Activated CD8-positive, alpha-beta T cell treated with anti-CD3 and anti-CD28 coated beads for 36 hours (primary cell): ENCODE data around the gene MEGF11. TPM values are rescaled to one million over a fixed set of nuclear protein-coding genes. Genes with fewer than 3 reads are reported as not detected.

ENCODE experiments used
- ATAC-seq: fragments of 200-7000 bp; cut with Tn5 transposase; one replicate; pipeline ENCODE4 v1.10.0; 2021; ENCODE audit warnings: mild to moderate bottlenecking, moderate library complexity
- CTCF ChIA-PET: fragments of 350-600 bp; sonication (Branson Sonifier 250); formaldehyde crosslinking; loops from one replicate; lab custom pipeline; 2021; ENCODE audit warnings: antibody characterized with exemption; lab: Charles Lee
- POLR2A ChIA-PET: fragments of 350-600 bp; sonication (Branson Sonifier 250); formaldehyde crosslinking; loops from one replicate; lab custom pipeline; 2021; ENCODE audit warnings: antibody characterized with exemption; lab: Charles Lee
- DNase-seq: peaks from one replicate; pipeline ENCODE4 v3.0.0-alpha.2; 2020
- H3K27ac Mint-ChIP-seq: one replicate; pipeline ENCODE4 v1.8.0; 2021; ENCODE audit warnings: mild to moderate bottlenecking, mixed read lengths
- H3K27me3 Mint-ChIP-seq: one replicate; pipeline ENCODE4 v1.8.0; 2021; ENCODE audit warnings: mixed read lengths
- H3K36me3 Mint-ChIP-seq: one replicate; pipeline ENCODE4 v1.8.0; 2021; ENCODE audit warnings: low read depth, mixed read lengths
- H3K4me1 Mint-ChIP-seq: one replicate; pipeline ENCODE4 v1.8.0; 2021; ENCODE audit warnings: low read depth, mixed read lengths
- H3K4me3 Mint-ChIP-seq: one replicate; pipeline ENCODE4 v1.8.0; 2021; ENCODE audit warnings: mild to moderate bottlenecking, moderate library complexity, mixed read lengths
- H3K9me3 Mint-ChIP-seq: one replicate; pipeline ENCODE4 v1.8.0; 2021; ENCODE audit warnings: mixed read lengths
- intact Hi-C: fragments of 100-400 bp; cut with micrococcal nuclease; formaldehyde crosslinking; loops from one replicate; pipeline ENCODE4 v1.10.0; 2022
- total RNA-seq, 2 experiments: library from RNA; stranded (reverse); gene quantifications; one replicate each; pipeline ENCODE4 v1.2.3, GENCODE V29; 2021
- TF ChIP-seq, protein P1 (sequence below): fragments of 200-600 bp; IDR thresholded peaks from one replicate; pipeline ENCODE4 v1.8.0; 2022; ENCODE audit warnings: antibody characterized with exemption, mild to moderate bottlenecking

Gene MEGF11
- total RNA-seq, 2 experiments from 2014 or later, result not detected

DNA sequence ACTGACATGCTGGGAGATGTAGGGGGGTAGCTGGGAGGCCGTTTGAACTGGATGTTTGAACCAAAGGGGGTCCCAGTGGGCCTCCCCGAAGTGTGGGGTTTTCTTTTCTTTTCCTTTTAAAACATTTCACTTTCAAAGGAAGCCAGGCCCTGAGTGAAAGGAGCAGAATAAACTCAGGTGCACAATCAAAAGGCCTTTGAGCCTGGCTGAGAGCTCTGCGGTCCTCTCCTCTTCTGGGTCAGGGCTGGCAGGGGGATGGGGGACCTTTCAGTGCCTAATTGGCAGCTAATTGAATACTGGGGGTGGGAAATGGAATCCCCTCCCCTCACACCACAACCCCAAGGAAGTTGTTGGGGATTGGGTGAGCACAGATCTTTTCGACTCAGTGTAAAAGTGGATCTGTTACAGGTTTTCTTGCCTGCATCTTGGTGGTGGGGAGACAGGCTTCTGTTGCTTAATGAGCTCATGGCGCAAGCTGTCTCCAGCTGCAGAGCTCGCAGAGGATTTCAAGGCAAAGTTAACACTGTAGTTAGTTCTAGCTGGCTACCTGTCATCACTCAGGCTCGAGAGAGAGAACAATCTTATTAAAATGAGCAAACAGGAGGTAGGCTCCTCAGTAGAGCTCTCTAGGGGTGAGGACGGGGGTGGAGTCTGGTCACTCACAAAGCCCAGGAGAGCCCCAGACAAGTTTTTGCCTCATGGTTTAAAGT, 251.7 kb downstream of the MEGF11 start:
- POLR2A ChIA-PET, result interaction anchor here (1.1 kb wide), 1 partner anchor 15 kb away, joined by 3 read pairs; no protein-coding TSS in a partner anchor
- intact Hi-C loops, result no loop called here
- Mint-ChIP-seq H3K9me3 (no peaks in the 10 kb centered on the region), H3K4me1 (no peaks in the 10 kb centered on the region), H3K36me3 (no peaks in the 10 kb centered on the region), H3K27ac (no peak overlapping the region), H3K4me3 (no peak overlapping the region), H3K27me3 (peaks cover 13% of the 10 kb centered on the region)
- TF ChIP-seq, protein P1, sequence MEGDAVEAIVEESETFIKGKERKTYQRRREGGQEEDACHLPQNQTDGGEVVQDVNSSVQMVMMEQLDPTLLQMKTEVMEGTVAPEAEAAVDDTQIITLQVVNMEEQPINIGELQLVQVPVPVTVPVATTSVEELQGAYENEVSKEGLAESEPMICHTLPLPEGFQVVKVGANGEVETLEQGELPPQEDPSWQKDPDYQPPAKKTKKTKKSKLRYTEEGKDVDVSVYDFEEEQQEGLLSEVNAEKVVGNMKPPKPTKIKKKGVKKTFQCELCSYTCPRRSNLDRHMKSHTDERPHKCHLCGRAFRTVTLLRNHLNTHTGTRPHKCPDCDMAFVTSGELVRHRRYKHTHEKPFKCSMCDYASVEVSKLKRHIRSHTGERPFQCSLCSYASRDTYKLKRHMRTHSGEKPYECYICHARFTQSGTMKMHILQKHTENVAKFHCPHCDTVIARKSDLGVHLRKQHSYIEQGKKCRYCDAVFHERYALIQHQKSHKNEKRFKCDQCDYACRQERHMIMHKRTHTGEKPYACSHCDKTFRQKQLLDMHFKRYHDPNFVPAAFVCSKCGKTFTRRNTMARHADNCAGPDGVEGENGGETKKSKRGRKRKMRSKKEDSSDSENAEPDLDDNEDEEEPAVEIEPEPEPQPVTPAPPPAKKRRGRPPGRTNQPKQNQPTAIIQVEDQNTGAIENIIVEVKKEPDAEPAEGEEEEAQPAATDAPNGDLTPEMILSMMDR, result no peak
- ATAC-seq (no peak), DNase-seq (no peak)
- CTCF ChIA-PET, result interaction anchor here (1.0 kb wide), 1 partner anchor 259 kb away, joined by 3 read pairs; no protein-coding TSS in a partner anchor

DNA sequence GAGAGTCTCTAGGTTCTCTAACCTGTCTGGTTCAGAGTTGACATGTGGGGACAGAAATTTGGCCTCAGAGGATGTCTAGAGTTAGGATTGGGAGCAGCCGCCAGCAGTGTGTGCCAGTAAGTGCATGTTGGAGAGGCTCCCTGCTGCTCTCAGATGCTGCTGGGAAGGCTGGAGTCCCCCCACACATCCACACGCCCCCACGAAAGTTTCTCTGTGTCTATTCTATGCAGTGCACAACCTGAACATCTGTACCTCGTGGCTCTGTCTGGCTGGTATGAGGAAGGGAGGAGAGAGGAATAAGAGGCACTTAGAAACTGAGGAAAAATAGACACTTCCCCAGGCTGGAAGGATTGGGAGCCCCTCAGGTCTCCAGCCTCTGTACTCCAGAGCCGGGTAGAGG, 252.5 kb downstream of the MEGF11 start:
- POLR2A ChIA-PET, result no interaction called here
- Mint-ChIP-seq H3K4me3 (no peak overlapping the region), H3K27me3 (peaks cover 13% of the 10 kb centered on the region), H3K9me3 (no peaks in the 10 kb centered on the region), H3K4me1 (no peaks in the 10 kb centered on the region), H3K27ac (no peak overlapping the region), H3K36me3 (no peaks in the 10 kb centered on the region)
- intact Hi-C loops, result no loop called here
- TF ChIP-seq, protein P1, result no peak
- no peak for ATAC-seq
- no peak for DNase-seq
- CTCF ChIA-PET, result no interaction called here

DNA sequence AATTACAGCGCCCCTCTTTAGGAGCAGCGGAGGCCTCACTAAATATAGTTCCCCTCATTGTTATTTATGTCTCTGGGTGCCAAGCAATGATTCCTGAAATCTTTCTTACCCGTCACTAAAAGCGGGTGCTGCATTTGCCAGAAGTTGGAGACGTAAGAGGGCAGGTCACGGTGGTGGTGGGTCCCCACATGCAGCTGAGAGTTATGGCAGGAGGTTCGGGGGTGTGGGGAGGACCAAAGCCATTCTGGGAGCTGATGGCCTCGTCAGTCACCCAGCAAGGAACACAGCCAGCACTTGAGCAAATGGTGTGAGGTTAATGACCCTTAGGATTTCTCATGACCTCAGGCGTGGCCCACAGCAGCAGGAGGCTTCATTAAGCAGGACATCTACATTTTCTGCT, 255.1 kb downstream of the MEGF11 start:
- Mint-ChIP-seq H3K4me1 (no peaks in the 10 kb centered on the region), H3K9me3 (no peaks in the 10 kb centered on the region), H3K4me3 (no peak overlapping the region), H3K36me3 (no peaks in the 10 kb centered on the region), H3K27me3 (peaks cover 18% of the 10 kb centered on the region), H3K27ac (no peak overlapping the region)
- DNase-seq (no peak), ATAC-seq (no peak)
- ChIA-PET CTCF (no interaction called here), POLR2A (no interaction called here)
- TF ChIP-seq, protein P1, result no peak
- intact Hi-C loops, result no loop called here

DNA sequence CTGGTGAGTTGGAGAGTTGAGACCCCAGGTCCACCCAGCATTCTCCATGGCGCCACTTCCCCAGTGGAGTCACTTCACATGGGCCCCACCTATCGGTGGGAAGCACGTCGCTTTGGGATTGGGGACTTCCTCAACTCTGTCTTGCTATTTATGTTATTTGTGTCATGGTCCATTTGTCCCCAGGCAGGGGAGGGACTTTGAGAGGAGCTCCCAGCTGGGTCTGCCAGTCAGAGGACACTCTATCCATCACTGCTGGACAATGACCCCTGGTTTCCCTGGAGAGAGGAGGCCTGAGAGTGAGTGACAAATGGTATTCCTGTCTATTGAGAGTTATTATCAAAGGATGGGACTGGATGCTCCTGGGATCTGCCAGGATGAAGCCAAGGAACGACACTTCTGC, 256.6 kb downstream of the MEGF11 start:
- Mint-ChIP-seq H3K27ac (no peak overlapping the region), H3K4me3 (no peak overlapping the region), H3K36me3 (no peaks in the 10 kb centered on the region), H3K27me3 (peaks cover 30% of the 10 kb centered on the region), H3K4me1 (no peaks in the 10 kb centered on the region), H3K9me3 (no peaks in the 10 kb centered on the region)
- ATAC-seq (no peak), DNase-seq (no peak)
- TF ChIP-seq, protein P1, result no peak
- intact Hi-C loops, result no loop called here
- ChIA-PET POLR2A (interaction anchor here (0.7 kb wide), 1 partner anchor 109 kb away, joined by 3 read pairs; no protein-coding TSS in a partner anchor), CTCF (no interaction called here)

DNA sequence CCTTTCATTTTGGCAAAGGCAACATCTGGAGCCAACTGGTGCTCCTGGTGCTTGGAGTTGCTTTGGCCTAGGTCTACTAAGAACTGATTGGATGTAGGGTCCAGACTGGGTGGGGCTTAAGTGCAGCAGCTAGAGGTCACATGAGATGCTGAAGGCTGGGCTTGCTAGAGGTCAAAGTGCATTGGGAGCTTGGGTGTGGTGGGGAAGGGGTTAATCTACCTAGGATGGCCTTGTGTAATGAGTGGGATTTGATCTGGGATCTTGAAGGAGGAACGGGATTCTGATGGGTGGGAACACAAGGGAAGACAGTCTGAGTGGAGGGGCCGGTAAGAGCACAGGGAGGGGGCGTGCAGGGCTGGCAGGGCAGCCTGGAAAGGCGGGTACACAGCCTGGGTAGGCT, 258.7 kb downstream of the MEGF11 start:
- ChIA-PET POLR2A (interaction anchor here (1.3 kb wide), 1 partner anchor 12 kb away, joined by 3 read pairs; no protein-coding TSS in a partner anchor), CTCF (no interaction called here)
- DNase-seq (no peak), ATAC-seq (no peak)
- TF ChIP-seq, protein P1, result no peak
- H3K4me3 Mint-ChIP-seq, result no peak overlapping the region
- intact Hi-C loops, result no loop called here
- H3K4me1 Mint-ChIP-seq, result no peaks in the 10 kb centered on the region
- H3K27ac Mint-ChIP-seq, result no peak overlapping the region
- H3K36me3 Mint-ChIP-seq, result no peaks in the 10 kb centered on the region
- peaks cover 27% of the 10 kb centered on the region for H3K27me3 Mint-ChIP-seq
- no peaks in the 10 kb centered on the region for H3K9me3 Mint-ChIP-seq
